ENCODE data around the gene SH3PXD2A.

GRCh38 chr10:103660364-103661197, 194.8 kb downstream of the SH3PXD2A start:
- TF ChIP-seq CTCF (IDR thresholded peaks at IDR 0.05) = no peak
- TF ChIP-seq POLR2A (IDR thresholded peaks at IDR 0.05) = no peak
- no peak for TF ChIP-seq POLR2AphosphoS5 (IDR thresholded peaks at IDR 0.05)
